GM13976 (cell line): ENCODE results near the gene RSRC1.

Experiments
- DNase-seq: peaks from one replicate; pipeline ENCODE4 v3.0.0; 2012; ENCODE audit warnings: low spot score
- in situ Hi-C: fragments of 300-500 bp; cut with MboI; formaldehyde crosslinking; loops from one replicate; pipeline ENCODE4 v1.12.0; 2022; ENCODE audit warnings: low sequenced_read_pairs, mixed read lengths, inconsistent platforms; ENCODE audit not compliant: unreplicated experiment
- TF ChIP-seq, protein P1 (sequence below): IDR thresholded peaks from 2 replicates; pipeline ENCODE4 v1.5.1; 2012; ENCODE audit warnings: borderline replicate concordance, mild to moderate bottlenecking; ENCODE audit not compliant: insufficient read depth; ENCODE audit errors: extremely low read depth, missing control alignments, control extremely low read depth

RSRC1 gene

DNA sequence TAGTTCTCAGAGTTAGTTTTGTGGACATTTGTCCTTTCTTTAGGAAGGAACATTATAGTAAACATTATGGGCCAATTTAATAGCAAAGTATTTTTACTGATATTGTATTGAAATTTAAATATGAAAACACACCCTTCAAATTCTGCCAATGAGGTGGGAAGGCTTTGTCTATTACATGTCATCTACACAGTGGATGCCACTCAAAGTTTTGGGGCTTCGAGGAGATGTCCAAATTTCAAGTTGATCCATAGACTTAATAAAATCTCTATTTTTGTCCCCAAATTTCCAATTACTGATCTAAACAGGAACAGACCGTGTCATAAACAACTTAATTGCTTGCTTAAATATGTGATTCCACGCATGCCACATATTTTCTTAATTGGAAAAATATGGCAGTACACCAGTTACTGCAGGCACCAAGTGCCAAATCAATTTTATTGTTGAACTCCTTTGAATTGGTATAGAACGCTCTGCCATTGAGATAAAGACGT is 5.4 kb upstream of the RSRC1 start:
- TF ChIP-seq, protein P1, sequence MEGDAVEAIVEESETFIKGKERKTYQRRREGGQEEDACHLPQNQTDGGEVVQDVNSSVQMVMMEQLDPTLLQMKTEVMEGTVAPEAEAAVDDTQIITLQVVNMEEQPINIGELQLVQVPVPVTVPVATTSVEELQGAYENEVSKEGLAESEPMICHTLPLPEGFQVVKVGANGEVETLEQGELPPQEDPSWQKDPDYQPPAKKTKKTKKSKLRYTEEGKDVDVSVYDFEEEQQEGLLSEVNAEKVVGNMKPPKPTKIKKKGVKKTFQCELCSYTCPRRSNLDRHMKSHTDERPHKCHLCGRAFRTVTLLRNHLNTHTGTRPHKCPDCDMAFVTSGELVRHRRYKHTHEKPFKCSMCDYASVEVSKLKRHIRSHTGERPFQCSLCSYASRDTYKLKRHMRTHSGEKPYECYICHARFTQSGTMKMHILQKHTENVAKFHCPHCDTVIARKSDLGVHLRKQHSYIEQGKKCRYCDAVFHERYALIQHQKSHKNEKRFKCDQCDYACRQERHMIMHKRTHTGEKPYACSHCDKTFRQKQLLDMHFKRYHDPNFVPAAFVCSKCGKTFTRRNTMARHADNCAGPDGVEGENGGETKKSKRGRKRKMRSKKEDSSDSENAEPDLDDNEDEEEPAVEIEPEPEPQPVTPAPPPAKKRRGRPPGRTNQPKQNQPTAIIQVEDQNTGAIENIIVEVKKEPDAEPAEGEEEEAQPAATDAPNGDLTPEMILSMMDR, result no peak
- in situ Hi-C loops, result loop anchor here (10.0 to 25.0 kb wide), 2 partner anchors 208 to 330 kb away; no protein-coding TSS in a partner anchor
- DNase-seq, result no peak

DNA sequence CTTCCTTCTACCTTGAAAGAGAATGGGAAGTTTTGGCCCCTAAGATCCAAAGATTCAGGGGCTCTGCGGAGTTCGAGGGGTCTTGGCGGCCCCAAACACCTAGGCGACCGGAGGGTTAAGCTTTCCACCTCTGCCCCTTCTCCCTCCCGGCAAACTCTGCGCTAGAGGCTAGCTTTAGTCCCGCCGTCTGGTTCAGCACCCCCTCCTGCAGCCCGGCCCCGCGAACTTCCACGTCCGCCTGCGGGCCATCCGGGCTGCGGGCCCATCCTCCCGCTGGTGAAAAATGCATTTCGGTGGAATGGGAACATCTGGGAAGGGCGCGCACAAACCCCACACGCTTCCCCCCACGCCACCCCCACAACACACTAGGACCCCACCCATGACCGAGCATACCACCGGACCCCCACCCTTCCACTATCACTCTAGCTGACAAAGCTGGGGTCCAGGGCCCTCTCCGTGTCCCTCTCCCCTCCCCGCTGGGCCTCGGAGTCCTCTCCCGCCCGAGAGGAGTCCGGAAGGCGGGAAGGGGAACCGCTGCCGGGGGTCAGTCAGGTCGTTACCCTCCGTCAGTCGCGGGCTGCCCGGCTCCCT is 4.7 kb upstream of the RSRC1 start:
- in situ Hi-C loops, result loop anchor here (10.0 to 25.0 kb wide), 2 partner anchors 207 to 330 kb away; no protein-coding TSS in a partner anchor
- TF ChIP-seq, protein P1, result no peak
- DNase-seq, result peak; percentile 36

DNA sequence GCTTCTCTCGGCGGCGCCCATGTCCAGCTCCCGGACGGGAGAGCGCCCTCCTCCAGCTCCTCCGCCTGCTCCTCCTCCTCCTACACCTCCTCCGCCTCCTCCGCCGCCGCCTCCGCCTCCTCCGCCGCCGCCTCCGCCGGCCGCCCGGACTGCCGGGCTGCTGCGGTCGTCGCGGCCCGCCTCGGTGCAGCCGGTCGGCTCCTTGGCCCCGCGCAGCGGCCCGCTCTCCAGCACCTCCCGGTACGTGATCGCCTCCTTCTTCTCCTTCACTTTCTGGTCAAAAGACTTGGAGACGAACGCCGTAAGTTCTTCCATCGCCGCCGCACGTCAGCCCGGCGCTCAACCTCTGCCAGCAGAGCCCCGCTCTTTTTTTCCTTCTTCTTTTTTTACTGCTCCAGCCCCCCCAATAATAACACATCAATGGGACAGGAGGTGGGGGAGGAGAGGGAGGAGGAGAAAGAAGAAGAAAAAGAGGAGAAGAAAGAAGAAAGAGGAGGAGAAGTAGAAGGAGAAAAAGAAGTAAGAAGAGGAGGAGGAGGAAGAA is 4.1 kb upstream of the RSRC1 start:
- in situ Hi-C loops, result loop anchor here (10.0 to 25.0 kb wide), 2 partner anchors 207 to 329 kb away; no protein-coding TSS in a partner anchor
- peak; percentile 49 for DNase-seq
- TF ChIP-seq, protein P1, result no peak

DNA sequence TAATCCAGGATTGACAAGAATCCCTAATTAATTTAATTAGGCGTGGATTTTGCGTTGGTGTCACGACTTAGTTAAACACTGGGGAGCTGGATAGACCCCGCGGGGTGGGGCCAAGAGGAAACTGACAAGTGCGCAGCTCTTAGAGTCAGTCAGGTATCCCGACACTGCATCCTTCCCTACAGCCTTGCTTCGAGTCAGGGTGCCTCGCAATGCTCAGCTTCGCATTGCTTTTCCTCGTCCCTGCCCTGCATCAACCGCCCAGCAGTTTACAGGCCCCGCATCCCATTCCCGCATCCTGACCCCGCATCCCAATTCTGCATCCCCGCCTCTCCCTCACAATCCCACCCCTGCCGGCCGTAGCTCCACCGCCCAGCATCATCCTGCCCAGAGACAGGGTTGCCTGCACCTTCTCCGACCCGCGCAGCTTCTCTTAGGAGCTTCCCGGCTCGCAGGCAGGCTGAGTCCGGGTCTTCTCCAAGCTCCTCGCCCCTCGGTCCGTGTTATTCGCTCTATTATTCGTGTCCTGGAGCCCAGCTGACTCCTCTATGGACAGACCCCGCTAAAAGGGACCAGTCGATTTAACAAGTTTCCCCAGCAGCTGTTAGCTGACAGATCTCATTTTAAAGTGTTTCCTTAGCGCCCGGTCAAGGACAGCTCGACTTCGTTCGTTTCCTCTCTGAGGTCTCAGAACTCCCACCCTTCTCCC is 3.0 kb upstream of the RSRC1 start:
- in situ Hi-C loops, result loop anchor here (10.0 to 25.0 kb wide), 2 partner anchors 205 to 328 kb away; no protein-coding TSS in a partner anchor
- DNase-seq, result peak; percentile 43
- TF ChIP-seq, protein P1, result no peak

DNA sequence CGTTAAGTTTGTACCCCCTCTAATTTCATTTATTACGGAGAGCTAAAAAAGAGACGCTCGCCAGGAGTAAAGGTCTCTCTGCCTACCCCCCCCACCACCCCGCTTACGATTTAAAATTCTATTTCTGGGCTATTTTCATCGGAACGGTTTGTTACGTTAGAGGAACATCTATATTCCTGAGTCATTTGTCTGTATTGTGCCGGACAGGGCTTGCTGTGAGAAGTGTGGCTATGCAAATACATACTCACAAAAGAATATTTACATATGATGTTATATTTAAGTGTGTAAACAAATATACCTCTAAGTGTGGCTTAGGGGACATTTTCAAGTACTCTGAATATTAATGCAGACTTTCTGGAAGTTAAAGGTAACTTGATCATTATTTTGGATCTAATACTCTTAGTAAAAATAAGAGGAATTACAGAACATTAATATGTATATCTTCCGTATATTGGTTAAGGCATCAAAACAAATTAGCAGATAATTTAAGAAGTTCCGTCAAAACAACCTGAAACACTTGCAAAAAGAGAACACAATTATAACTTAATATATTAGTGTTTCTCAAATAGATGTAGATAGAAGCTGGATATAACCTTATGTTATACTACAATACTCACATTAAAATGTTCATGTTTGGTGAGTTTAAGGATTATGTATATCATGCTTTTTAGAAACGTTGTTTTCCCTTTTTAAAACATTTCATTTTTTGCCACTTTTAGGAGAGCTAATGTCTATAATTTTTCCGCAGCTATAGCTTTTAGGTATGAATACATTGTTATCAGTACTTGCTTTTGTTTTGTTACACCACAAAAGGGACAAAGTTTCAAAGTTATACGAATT is 2.1 kb upstream of the RSRC1 start:
- DNase-seq, result no peak
- TF ChIP-seq, protein P1, result no peak
- in situ Hi-C loops, result loop anchor here (10.0 to 25.0 kb wide), 2 partner anchors 204 to 327 kb away; no protein-coding TSS in a partner anchor
